ENCODE data around the gene PLCH1.

Gene PLCH1, protein sequence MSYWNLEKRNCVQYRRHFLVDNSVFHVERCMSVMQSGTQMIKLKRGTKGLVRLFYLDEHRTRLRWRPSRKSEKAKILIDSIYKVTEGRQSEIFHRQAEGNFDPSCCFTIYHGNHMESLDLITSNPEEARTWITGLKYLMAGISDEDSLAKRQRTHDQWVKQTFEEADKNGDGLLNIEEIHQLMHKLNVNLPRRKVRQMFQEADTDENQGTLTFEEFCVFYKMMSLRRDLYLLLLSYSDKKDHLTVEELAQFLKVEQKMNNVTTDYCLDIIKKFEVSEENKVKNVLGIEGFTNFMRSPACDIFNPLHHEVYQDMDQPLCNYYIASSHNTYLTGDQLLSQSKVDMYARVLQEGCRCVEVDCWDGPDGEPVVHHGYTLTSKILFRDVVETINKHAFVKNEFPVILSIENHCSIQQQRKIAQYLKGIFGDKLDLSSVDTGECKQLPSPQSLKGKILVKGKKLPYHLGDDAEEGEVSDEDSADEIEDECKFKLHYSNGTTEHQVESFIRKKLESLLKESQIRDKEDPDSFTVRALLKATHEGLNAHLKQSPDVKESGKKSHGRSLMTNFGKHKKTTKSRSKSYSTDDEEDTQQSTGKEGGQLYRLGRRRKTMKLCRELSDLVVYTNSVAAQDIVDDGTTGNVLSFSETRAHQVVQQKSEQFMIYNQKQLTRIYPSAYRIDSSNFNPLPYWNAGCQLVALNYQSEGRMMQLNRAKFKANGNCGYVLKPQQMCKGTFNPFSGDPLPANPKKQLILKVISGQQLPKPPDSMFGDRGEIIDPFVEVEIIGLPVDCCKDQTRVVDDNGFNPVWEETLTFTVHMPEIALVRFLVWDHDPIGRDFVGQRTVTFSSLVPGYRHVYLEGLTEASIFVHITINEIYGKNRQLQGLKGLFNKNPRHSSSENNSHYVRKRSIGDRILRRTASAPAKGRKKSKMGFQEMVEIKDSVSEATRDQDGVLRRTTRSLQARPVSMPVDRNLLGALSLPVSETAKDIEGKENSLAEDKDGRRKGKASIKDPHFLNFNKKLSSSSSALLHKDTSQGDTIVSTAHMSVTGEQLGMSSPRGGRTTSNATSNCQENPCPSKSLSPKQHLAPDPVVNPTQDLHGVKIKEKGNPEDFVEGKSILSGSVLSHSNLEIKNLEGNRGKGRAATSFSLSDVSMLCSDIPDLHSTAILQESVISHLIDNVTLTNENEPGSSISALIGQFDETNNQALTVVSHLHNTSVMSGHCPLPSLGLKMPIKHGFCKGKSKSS (N-terminal part only)

DNA sequence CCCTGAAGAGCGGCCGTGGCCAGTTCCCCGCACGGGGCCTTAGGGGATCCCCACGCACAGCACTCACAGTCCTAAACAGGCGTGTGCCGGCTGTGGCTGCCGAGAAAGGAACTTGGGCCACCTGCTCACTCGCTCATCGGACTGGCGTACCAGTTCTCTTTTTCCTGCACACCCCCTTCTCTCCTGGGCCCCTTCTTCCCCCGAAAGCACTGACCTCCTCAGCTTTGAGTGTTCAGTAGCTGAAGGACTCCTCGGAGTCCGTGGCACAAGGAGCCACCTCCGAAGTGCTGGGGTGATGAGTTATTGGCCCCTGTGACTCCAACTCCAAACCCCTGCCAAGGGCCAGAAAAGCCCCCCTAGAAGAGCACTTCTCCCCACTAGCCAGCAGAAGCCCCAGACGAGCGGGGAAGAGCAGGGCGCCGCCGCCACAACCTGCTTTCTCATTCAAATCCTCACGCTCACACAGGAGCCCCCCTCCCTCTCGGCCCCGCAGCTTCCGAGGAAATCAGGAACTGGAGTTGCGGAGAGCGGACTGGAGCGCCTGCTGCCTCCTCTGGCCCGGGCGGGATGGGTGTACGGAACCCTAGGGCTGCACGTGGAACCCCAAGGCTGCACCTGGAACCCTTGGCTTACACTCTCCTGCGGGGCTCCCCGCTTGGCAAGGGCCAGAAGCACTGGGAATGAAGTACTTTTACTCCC lies at the start of gene PLCH1:
Gene PLCH1 (minus strand): TSS at position 446 of the 699 bp plus-strand sequence. CDS start 40,847 bp downstream, outside the sequence.
- peak in 1 of 2 donors; percentile 18 for DNase-seq

DNA sequence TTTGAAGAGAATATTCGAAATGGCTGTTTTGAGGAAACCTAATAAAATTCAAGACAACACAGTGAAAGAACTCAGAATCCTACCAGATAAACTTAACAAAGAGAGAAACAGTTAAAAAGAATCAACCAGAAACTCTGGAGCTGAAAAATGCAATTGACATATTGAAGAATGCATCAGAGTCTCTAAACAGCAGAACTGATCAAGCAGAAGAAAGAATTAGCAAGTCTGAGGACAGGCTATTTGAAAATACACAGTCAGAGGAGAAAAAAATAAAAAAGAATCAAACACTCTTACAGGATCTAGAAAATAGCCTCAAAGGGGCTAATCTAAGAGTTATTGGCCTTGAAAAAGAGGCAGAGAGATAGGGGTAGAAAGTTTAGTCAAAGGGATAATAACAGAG lies 47.7 kb upstream of the PLCH1 start:
- no peak for DNase-seq

DNA sequence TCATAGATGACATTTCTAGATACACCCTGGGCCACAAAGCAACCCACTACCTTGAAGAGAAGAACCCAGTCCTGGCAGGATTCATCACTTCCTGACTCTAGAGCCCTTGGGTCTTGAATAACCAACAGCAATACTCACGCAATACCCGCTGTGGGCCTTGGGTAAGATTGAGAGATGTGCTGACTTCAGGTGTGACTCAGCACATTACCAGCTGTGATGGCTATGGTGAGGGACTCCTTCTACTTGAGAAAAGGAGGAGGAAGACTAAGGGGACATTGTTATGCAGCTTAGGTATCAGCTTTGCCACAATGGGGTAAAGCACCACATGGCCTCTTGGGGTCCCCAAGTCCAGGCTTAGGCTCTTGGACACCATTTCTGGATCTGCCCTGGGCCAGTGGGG lies 46.3 kb upstream of the PLCH1 start:
- no peak for DNase-seq

DNA sequence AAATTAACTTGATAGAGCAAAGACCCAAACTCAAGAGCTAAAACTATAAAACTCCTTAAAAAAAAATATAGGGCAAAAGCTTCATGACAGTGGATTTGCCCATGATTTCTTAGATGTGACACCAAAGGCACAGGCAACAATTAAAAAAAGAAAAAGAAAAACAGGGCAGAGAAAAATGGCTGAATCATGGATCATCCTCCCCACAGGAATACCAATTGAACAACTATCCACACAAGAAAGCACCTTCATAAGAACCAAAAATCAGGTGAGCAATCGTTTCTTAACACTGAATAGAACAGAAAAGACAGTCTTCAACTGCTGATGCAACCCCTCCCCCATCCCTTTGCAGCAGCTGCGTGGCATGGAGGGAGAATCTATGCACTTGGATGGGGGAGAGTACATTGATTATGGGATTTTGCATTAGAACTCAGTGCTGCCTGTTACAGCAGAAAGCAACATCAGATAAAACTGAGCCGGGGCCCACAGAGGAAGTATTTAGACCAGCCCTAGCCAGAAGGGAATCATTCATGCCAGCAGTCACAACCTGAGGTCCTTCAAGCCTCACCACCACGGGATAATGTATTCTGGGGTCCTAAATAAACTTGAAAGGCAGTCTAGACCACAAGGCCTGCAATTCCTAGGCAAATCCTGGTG lies 45.5 kb upstream of the PLCH1 start:
- DNase-seq = no peak

DNA sequence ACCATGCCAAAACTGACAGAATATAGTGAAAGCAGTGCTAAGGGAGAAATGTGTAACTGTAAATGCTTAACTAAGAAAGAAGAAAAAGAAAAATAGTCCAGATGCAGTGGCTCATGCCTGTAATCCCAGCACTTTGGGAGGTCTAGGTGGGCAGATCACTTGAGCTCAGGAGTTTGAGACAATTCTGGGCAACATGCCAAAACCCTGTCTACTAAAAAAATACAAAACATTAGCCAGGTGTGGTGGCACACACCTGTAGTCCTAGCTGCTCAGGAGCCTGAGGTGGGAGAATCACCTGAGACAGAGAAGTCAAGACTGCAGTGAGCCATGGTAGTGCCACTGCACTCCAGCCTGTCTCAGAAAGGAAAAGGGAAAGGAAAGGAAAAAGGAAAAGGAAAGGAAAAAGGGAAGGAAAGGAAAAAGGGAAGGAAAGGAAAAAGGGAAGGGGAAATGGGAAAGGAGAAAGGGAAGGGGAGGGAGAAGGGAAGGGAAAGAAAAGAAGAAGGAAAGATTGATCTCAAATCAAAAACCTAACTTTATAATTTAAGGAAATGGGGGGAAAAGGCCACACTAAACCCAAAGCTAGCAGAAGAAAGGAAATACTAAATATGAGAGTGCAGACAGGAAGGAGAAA lies 40.9 kb upstream of the PLCH1 start:
- no peak for DNase-seq

DNA sequence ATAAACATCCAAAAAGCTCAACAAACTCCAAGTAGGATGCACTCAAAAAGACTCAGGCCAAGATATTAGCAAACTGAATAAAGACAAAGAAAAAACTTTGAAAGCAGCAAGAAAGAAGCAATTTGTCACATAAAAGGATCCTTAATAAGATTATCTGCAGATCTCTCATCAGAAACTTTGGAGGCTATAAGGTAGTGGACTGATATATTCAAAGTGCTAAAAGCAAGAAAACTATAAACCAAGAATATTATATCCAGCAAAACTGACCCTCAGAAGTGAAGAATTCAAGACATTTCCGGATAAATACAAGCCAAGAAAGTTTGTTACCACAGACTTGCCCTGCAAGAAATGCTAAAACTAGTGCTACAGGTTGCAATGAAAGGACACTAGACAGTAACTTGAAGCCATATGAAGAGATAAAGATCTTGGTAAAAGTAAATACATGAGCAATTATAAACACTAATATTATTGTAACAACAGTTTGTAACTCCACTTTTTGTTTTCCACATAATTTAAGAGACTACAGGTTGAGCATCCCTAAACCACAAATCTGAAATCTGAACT lies 37.6 kb upstream of the PLCH1 start:
- no peak for DNase-seq

DNA sequence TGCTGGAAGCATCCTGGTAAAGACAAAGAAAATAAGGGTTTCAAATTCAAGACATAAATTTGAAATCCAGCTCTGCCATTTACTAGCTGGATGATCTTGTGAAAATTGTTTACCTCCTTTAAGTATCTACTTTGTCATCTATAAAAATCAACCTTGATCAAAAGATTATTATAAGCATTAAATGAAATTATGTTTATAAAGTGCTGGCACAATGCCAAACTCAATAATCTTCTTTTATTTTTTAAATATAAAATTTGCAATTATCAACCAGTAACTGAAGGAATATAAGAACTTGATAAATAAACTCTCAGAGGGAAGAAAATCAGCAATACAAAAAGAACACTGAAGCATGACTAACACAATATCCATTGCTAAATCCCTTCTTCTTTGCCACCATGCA lies 35.4 kb upstream of the PLCH1 start:
- DNase-seq = no peak

DNA sequence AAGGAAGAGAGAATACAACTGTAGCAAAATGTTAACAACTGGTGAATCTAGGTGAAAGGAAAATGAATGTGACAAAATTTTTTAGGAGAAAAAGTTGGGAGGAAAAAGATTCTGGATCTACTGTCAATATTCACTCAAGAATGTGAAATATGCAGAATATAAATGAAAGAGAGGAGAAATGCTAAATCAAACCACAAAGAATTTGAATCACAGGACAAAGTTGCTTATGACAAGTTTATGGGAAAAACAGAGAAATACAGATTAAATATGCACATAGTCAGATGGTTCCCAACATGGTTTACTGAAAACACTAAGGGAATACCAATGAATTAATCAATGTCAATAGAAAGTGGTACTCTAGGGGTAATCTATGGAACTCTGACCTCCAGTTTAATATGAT lies 33.6 kb upstream of the PLCH1 start:
- DNase-seq = no peak

DNA sequence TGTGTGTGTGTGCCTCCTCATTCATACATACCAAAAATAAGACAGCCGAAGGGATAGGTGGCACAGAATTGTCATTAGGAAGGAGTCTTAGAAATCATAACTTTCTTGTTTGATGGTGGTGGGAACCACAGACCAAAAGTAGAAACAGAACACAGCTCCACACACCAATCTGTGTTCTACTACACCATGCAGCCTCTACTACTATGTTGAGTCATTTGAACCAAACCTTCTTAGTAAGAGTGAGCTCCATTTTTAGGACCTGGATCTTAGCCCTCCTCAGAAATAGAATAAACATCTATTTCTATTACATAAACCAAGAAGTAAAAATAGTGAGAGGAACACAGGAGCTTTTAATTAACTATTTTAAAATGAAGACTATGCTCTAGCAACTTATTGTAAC lies 27.9 kb upstream of the PLCH1 start:
- DNase-seq = no peak

DNA sequence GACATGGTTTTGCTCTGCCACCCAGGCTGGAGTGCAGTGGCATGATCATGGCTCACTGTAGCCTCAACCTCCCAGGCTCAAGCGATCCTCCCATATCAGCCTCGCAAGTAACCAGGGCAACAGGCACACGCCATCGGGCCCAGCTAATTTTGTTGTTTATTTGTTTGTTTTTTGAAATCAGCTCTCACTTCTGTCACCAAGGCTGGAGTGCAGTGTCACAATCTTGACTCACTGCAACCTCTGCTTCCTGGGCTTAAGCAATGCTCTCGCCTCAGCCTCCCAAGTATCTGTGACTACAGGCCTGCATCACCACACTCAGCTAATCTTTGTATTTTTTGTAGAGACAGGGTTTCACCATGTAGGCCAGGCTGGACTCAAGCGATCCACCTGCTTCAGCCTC lies 26.3 kb upstream of the PLCH1 start:
- no peak for DNase-seq

DNA sequence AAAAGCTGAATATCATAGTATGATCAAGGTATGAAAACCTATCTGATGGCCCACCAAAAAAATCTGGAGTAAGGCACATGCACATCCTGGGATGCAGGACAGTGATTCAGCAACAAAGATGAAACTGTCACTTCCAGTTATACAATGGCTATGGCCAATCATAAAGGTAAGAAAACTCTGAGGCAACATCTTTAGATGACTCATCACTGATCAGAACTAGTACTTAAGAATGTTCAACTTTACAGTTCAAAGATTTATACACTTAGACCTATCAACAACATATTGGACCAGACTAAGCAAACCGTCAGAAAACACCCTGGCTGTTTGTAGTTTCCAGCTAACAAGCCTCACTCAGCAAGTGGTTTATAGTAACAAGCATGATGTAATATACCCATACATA lies 21.3 kb upstream of the PLCH1 start:
- DNase-seq = no peak

DNA sequence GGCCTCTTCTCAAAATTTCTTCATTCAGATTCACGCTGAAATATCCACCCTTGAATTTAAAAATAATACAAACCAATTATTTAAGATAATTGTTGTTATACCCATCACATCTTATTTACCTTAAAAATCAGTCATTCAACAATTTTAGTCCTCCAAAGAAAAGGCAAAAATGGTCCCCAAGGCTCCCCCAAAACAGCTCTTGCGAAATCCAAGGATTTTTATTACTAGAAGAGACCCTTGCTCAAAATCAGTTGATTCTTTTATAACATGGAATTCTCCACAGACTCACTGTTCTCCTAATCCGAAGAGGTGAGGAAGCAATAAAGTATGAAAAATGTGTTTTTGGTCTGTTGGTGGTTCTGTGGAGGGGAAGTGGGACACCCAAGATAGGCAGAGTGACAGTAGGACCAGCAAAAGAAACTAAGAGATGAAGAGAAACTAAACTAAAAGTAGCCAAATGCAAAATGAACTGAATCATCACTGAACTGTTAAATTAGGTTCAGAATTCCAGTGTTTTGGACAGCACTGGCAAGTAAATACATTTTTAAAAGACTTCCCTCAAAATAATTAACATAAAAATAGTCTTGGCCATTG lies 19.1 kb upstream of the PLCH1 start:
- no peak for DNase-seq

DNA sequence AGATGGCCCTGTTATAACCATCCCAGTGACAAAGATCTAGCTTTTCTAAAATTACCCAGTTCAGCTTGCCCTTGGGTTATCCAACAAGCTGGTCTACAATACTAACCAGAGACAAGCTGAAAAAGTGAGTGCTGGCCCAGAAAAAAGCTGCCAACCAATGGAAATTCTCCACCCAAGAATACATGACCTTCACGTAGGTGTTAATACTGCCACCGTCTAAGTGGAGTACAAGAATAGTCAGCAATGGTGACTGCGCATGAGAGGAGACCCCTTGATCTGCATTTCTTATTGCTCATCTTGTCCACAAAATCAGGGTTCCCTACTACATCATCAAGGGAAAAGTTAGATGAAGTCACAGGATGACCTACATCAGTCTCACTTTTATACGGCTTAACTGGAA lies 15.8 kb upstream of the PLCH1 start:
- DNase-seq = no peak

DNA sequence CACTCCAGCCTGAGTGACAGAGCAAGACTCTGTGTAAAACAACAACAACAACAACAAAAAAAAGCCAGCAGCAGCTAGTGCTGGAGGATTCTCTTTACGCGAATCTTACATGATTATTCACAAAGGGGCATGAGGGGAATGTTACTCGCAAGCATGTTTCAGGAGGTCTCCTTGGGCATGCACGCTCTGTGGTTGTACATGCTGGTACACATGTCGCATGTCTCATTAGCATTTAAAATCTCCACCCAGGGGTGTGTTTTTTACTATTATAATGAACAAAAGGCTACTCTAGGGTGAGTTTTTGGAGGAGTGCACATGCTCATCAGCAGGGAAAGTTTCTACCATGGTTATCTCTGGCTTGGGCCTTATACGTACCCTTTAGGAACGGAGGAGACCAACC lies 12.7 kb upstream of the PLCH1 start:
- DNase-seq = no peak

DNA sequence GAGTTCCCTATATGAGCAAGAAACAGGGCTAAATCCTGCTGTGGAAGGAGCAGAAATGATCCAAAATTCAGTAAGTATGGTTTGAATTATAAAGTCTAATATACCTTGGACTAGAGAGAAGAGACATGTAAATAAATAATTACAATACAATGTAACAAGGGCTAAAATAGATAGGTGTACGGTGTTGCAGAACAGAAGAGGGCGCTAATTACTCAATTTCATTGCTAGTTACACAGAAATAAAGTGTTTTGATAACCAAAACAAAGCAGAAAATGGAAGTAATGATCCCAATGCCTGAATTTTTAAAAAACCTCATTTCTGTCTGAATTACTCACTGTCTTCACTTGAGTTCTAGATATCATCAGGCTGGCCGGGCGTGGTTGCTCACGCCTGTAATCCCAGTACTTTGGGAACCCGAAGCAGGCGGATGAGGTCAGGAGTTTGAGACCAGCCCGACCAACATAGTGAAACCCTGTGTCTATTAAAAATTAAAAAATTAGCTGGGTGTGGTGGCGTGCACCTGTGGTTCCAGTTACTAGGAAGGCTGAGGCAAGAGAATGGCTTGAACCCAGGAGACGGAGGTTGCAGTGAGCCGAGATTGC lies 8.3 kb upstream of the PLCH1 start:
- DNase-seq = no peak

DNA sequence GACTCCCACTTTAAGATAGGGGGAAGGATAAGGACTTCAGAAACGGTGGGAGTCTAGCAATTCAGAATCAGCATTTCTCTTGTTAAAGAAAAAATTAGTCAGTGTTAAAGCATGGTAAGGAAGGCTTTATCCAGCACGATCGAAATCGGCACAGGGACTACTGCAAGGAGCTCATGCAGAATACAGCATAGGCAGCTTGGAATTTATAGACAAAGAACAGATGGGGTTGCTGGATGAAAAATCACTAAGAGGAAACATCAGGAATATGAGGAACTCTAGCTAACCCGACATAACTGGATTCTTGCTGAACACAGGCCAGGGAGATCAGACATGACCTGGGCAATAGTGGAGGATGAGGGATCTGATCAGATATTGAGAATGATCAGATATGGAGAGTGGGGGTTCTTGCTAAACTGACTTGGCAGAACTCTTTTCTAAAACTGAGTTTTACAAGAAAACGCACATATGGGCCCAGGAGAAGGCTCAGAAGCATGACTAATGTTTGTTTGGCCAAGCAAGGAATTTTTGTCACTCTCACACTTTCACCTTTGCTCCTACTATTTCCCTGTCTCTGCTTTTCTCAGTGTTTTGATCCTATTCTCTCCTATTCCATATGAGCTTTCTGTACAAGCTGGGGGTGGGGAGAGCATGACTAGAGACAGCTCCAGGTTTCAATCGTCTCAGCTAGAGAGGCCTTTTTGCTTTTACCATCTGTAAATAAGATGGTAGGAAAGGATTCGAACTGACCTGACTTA lies 3.9 kb upstream of the PLCH1 start:
- no peak for DNase-seq

DNA sequence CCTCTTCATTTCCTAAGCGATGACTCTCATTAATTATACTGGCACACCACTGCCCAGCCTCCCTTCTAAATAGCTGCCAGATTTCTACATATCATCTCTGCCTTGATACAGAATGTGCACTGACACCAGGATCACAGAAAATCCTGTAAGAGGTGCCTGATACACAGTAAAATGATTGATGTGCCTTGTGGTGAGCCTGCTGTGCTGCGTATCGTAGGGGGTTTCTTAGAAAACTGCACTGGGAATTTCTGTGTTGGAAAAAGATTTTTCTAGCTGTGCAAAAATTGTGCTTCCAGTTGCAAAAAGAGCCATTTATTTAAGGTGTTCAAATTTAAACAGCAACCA lies 3.0 kb upstream of the PLCH1 start:
- no peak for DNase-seq

DNA sequence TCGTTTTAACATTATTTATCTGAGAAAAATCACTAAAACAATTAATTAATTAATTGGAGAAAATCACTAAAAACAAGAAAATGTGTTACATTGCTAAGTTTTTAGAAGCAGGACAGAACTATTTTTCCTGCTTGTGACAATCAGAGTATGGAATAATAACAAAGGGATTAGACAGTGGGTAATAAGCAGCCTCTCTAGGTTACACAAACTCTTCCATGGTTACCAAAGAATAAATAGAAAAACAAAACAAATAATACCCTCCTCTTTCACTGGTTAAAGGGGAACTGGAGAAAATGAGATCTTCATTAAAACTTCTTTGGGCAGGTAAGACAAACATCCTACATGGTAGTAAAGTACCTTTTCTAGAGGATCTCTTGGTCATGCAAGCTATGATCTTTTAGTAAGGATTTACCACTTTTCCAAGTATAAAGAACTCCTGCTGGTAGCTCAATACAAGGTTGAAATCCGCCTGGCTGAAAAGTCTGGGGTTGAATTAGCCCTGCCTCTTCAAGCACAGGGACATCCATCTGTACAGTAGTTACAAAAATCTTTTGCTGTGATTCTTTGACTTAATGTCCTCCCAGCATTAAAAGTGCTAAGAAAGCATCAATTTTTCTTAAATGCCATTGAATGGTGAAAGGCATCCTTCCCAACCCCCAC lies 2.5 kb upstream of the PLCH1 start:
- DNase-seq = no peak

DNA sequence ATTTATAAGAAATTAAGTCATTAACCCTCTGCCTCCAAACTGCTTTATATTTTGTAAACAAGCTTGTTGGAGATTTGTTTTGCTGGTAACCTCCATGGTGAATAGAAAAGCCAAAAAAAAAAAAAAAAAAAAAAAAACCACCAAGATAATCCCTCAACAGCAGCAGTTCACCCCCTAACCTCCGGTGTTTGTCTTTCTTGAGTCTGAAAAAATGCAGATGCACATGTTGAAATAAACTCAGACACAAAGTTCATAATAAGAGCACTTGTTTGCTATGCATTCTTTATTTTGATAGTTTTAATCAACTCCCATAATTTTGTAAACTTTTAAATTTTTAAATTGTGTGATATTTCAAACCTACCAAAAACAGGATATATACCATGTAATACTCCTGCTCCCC lies 1.8 kb upstream of the PLCH1 start:
- no peak for DNase-seq

All from activated CD4-positive, alpha-beta T cell treated with anti-CD3 and anti-CD28 coated beads for 4 hours (primary cell).